Lung (tissue), 12 donors: ENCODE data around the gene C3. TPM values are rescaled to one million over a fixed set of nuclear protein-coding genes. Genes with fewer than 3 reads are reported as not detected.
A peak's percentile ranks its signal among the peaks of the same experiment; 100 is the strongest.
"Not testable (repeated sequence)": the region's sequence is repeated elsewhere in the genome, so short reads cannot be mapped to it uniquely, and the experiment has no call there.

Experiments used
- ATAC-seq: fragments of 200-7000 bp; cut with Tn5 transposase; one replicate; pipeline ENCODE4 v1.9.1; 2020; ENCODE audit warnings: moderate number of reproducible peaks; ENCODE audit not compliant: insufficient read depth, low FRiP score
- DNase-seq, 3 donors: peaks; one replicate each; pipeline ENCODE4 v3.0.0-alpha.2; 2013 to 2017
- H3K27ac ChIP-seq, 2 donors: one replicate each; pipeline ENCODE4 v1.5.1; 2013; ENCODE audit warnings: mild to moderate bottlenecking in 2 of 2, moderate library complexity in 2 of 2, control low read depth in 1 of 2, inconsistent platforms in 1 of 2, low read depth in 1 of 2, low read length in 1 of 2
- H3K27me3 ChIP-seq, 3 donors: one replicate each; pipeline ENCODE4 v1.5.1; 2013; ENCODE audit warnings: low read length in 2 of 3; ENCODE audit not compliant: control insufficient read depth in 3 of 3, insufficient read depth in 3 of 3
- H3K36me3 ChIP-seq, 4 donors: one replicate each; pipeline ENCODE4 v1.5.1; 2013; ENCODE audit warnings: low read length in 4 of 4, mild to moderate bottlenecking in 1 of 4, moderate library complexity in 1 of 4; ENCODE audit not compliant: control insufficient read depth in 4 of 4, insufficient read depth in 4 of 4
- H3K4me1 ChIP-seq, 5 donors: one replicate each; pipeline ENCODE4 v1.5.1; 2013; ENCODE audit warnings: low read length in 5 of 5, mild to moderate bottlenecking in 2 of 5, moderate library complexity in 1 of 5; ENCODE audit not compliant: control insufficient read depth in 5 of 5, insufficient read depth in 5 of 5
- H3K4me3 ChIP-seq: one replicate; pipeline ENCODE4 v1.5.1; 2013; ENCODE audit warnings: mild to moderate bottlenecking, control low read depth, moderate library complexity
- H3K9ac ChIP-seq, 2 donors: one replicate each; pipeline ENCODE4 v1.5.1; 2013; ENCODE audit warnings: low read length in 2 of 2, control low read depth in 1 of 2; ENCODE audit not compliant: insufficient read depth in 1 of 2
- H3K9me3 ChIP-seq, 4 donors: one replicate each; pipeline ENCODE4 v1.5.1; 2013; ENCODE audit warnings: low read length in 3 of 4, mild to moderate bottlenecking in 1 of 4, moderate library complexity in 1 of 4; ENCODE audit not compliant: control insufficient read depth in 4 of 4, insufficient read depth in 3 of 4
- CTCF ChIP-seq: IDR thresholded peaks from 2 replicates; pipeline ENCODE4 v1.5.1; 2012; ENCODE audit warnings: mild to moderate bottlenecking; ENCODE audit errors: control extremely low read depth, extremely low read depth
- WGBS, 2 donors: extraction: QIAGEN DNeasy Blood & Tissue Kit; methylation state at CpG; one replicate each; pipeline ENCODE4 v1.1.7; 2013; 5-methylcytosine and 5-hydroxymethylcytosine counted together
- polyA plus RNA-seq, 2 donors: library from polyadenylated mRNA; stranded (reverse); fragments of 200-250 nt; gene quantifications; one replicate each; pipeline ENCODE4 v1.2.1, GENCODE V29; 2013
- total RNA-seq, 2 donors: library from RNA; depleted of rRNA in 1 of 2; stranded (reverse); fragments of >200 nt in 1 of 2; gene quantifications; one replicate each; pipeline ENCODE4 v1.2.1, GENCODE V29; 2014 to 2021
- donor health status: control.
- donor health status: control.
- donor health status: Bipolar disorder and iron deficiency.
- donor health status: healthy.
- donor health status: DM: yes; HTN: yes; CAD: no.

The C3 gene
- total and polyA plus RNA-seq, 4 donors = 613 to 1,612 (median 1,252) TPM

GRCh38 chr19:6663236-6664201 is 56.9 kb downstream of the C3 start:
- H3K9me3 ChIP-seq = peaks cover 0 to 6% (median 0%) of the 10 kb centered on the region in 4 donors
- H3K4me3 ChIP-seq = no peak overlapping the region
- H3K36me3 ChIP-seq = no peaks in the 10 kb centered on the region
- WGBS, 2 donors = 70 to 71% methylated on average over 14 of the region's 14 CpGs
- H3K27ac ChIP-seq = no peak overlapping the region
- peaks cover 0 to 4% (median 0%) of the 10 kb centered on the region in 5 donors for H3K4me1 ChIP-seq
- H3K27me3 ChIP-seq = peaks cover 0 to 48% (median 31%) of the 10 kb centered on the region in 3 donors
- no peak for DNase-seq
- TF ChIP-seq CTCF = no peak
- no peak overlapping the region for H3K9ac ChIP-seq
- ATAC-seq = no peak

GRCh38 chr19:6662702-6663101 is 57.7 kb downstream of the C3 start:
- Histone ChIP-seq H3K9ac (no peak overlapping the region), H3K27me3 (peaks cover 0 to 50% (median 35%) of the 10 kb centered on the region in 3 donors), H3K4me3 (no peak overlapping the region), H3K36me3 (no peaks in the 10 kb centered on the region), H3K4me1 (peaks cover 0 to 4% (median 0%) of the 10 kb centered on the region in 5 donors), H3K9me3 (peaks cover 0 to 6% (median 0%) of the 10 kb centered on the region in 4 donors), H3K27ac (no peak overlapping the region)
- ATAC-seq (no peak), DNase-seq (no peak)
- WGBS, 2 donors = 39 to 65% methylated on average over 5 of the region's 5 CpGs
- TF ChIP-seq CTCF = no peak

- not testable (repeated sequence) for H3K36me3 ChIP-seq, H3K27ac ChIP-seq, H3K4me1 ChIP-seq, H3K9me3 ChIP-seq, DNase-seq, ATAC-seq, H3K9ac ChIP-seq, H3K4me3 ChIP-seq
- H3K27me3 ChIP-seq = peaks cover 0 to 50% (median 35%) of the 10 kb centered on the region in 3 donors
- 30 to 31% methylated on average over 9 to 10 of the region's 10 CpGs for WGBS, 2 donors
Measured at GRCh38 chr19:6661509-6662244, 58.8 kb downstream of the C3 start.

- no peak for ATAC-seq
- no peak for TF ChIP-seq CTCF
Measured at GRCh38 chr19:6660930-6661329, 59.5 kb downstream of the C3 start.

DNA sequence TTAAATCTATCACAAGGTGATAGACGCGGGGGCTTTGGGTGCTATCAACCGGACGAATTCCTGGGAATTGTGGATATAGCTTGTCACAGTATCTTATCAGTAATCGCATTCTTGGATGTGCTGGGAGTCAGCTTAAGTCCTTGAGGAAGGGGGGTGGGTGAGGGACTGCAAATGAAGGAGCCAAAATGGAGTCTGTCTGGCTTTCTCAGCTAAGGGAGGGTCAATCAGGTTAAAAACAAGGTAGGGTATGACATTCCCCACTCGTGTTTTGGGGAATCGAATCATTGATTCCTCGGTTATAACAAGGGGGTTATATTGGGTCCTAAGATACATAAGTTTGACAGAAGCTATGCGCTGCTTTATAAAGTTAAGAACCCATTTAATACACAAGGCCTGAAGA is 64.1 kb downstream of the C3 start:
- ATAC-seq, H3K36me3 ChIP-seq, H3K4me3 ChIP-seq, H3K9me3 ChIP-seq, H3K27ac ChIP-seq, DNase-seq, H3K9ac ChIP-seq, H3K4me1 ChIP-seq: not testable (repeated sequence)
- H3K27me3 ChIP-seq = peaks cover 0 to 29% (median 26%) of the 10 kb centered on the region in 3 donors
- WGBS, 2 donors = 65 to 79% methylated on average over 9 of the region's 9 CpGs

More at GRCh38 chr19:6660930-6661329, 59.5 kb downstream of the C3 start:
- Histone ChIP-seq H3K4me1 (peaks cover 0 to 1% (median 0%) of the 10 kb centered on the region in 5 donors), H3K9me3 (peaks cover 0 to 6% (median 0%) of the 10 kb centered on the region in 4 donors), H3K27me3 (peaks cover 0 to 50% (median 39%) of the 10 kb centered on the region in 3 donors), H3K9ac (no peak overlapping the region), H3K36me3 (no peaks in the 10 kb centered on the region), H3K27ac (no peak overlapping the region), H3K4me3 (no peak overlapping the region)
- 23 to 26% methylated on average over 20 of the region's 20 CpGs for WGBS, 2 donors
- DNase-seq = peak in 2 of 3 donors; percentile 4 to 29
